NCI-H1048 (cell line): ENCODE results near the gene BHLHE23.
"Not testable (repeated sequence)": the region's sequence is repeated elsewhere in the genome, so short reads cannot be mapped to it uniquely, and the experiment has no call there.

Experiments
- DNase-seq: peaks from one replicate; lab custom pipeline; 2025; lab: John Stamatoyannopoulos, UW

The BHLHE23 gene

DNA sequence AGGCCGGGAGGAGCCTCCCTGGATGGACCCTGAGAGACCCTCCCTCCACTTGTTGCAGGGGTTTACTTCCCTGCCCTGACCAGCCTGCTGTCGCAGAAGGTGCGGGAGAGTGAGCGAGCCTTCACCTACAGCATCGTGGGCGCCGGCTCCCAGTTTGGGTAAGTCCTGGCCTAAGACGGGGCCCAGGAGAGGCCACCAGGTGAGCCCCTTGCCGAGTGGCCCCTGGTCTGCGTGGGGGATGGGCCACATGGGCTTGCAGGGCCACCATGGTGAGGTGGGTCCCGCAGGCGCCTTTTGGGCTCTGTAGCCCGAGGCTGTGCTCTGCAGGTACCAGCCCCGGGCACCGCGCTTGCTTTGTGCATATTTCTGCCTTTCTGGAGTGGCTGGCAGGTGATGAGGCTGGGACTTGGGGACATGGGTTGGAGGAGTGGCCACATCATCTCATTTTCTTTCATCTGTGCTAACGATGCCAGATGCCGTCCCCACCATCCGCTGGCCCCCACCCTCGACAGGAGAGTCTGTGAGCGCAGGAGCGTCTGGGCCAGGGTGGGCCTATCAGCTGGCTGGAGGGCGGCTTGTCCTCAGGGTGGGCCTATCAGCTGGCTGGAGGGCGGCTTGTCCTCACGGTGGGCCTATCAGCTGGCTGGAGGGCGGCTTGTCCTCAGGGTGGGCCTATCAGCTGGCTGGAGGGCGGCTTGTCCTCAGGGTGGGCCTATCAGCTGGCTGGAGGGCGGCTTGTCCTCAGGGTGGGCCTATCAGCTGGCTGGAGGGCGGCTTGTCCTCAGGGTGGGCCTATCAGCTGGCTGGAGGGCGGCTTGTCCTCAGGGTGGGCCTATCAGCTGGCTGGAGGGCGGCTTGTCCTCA is 46.1 kb downstream of the BHLHE23 start:
- DNase-seq, result not testable (repeated sequence)

GRCh38 chr20:62959998-62960436 is 46.7 kb downstream of the BHLHE23 start:
- DNase-seq, result no peak

GRCh38 chr20:62959101-62959971 is 47.4 kb downstream of the BHLHE23 start:
- DNase-seq, result no peak

DNA sequence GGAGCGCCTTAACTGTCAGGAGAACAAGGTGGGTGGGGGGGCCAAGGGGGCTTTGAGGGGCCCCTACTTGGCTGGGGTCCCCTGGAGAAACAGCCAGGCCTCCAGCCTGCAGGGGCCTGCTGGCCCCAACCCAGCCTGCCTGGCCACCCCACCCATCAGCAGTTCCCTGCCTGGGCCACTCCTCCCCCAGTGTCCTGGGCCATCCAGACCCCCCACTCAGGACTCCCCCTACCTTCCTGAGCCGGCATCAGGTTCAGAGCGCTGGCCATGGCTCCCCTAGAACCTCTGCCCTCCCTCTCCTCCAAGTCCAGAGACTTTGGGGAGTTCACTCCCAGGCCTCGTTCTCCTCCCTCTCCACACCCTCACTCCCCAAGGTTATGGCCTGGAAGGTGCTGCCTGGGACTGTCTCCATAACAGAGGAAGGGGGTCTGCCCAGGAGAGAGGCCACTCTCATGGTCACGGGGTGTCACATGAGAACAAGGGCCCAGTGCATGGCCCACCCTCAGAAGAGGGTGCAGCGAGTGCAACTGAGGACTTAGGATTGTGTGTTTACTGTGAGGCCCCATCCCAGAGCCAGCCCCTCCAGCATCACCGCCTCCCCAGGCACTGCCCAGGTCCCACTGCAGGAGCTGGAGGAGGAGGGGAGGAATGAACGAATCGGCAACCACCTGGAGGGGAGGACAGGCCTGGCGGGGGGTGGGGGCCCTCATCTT is 48.2 kb downstream of the BHLHE23 start:
- DNase-seq, result no peak

- no peak for DNase-seq
These were observed 49.3 kb downstream of the BHLHE23 start for GRCh38 chr20:62957136-62958117.

DNA sequence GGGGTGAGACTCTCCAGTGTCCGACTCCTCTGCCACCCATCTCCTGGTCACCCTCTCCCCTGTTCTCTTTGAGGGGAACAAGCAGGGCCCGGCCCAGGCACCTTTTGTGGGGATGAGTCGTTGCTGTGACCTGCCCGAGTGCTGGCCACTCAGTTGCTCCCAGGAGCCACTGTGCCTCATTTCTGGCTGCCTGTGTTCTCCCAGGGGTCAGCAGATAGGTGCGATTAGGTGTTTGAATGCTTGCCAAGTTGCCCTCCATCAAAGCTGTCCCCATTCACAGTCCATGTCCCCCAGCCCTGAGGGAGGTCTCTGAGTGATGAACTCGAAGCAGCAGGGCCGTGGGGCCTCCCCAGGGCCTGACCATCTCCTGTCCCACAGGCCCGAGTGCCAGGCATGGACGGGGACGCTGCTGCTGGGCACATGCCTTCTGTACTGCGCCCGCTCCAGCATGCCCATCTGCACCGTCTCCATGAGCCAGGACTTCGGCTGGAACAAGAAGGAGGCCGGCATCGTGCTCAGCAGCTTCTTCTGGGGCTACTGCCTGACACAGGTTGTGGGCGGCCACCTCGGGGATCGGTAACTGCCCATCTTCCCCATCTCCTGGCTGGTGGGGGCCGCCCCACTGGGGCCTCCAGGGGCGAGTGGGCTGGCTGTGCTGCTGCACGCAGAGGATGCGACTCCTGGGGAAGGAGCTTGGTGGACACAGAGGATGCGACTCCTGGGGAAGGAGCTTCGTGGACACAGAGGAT is 50.2 kb downstream of the BHLHE23 start:
- DNase-seq, result no peak
